ENCODE data around the gene GTPBP6. TPM values are rescaled to one million over a fixed set of nuclear protein-coding genes. Genes with fewer than 3 reads are reported as not detected.

The GTPBP6 gene
- total RNA-seq, 4 donors from 2014 or later, result 35.3 to 53.5 (median 46.3) TPM

- Histone ChIP-seq H3K27ac (no peak overlapping the region), H3K4me1 (no peaks in the 10 kb centered on the region), H3K27me3 (no peaks in the 10 kb centered on the region), H3K36me3 (peaks cover 0 to 45% of the 10 kb centered on the region in 2 donors), H3K4me3 (no peak overlapping the region), H3K9me3 (peaks cover 0 to 32% (median 0%) of the 10 kb centered on the region in 3 donors)
- ATAC-seq, result no peak
- WGBS, 2 donors (ENCODE audit: low coverage in 1 of 2), result 28% methylated on average over 3 to 5 of the region's 48 CpGs
- no peak for TF ChIP-seq EP300 (IDR thresholded peaks at IDR 0.05)
- TF ChIP-seq POLR2A (IDR thresholded peaks at IDR 0.05), result no peak
- no peak for TF ChIP-seq CTCF (IDR thresholded peaks at IDR 0.05)
- TF ChIP-seq POLR2AphosphoS5 (IDR thresholded peaks at IDR 0.05), result no peak
Measured at GRCh38 chrX:357693-358471, 39.3 kb upstream of the GTPBP6 start.

DNA sequence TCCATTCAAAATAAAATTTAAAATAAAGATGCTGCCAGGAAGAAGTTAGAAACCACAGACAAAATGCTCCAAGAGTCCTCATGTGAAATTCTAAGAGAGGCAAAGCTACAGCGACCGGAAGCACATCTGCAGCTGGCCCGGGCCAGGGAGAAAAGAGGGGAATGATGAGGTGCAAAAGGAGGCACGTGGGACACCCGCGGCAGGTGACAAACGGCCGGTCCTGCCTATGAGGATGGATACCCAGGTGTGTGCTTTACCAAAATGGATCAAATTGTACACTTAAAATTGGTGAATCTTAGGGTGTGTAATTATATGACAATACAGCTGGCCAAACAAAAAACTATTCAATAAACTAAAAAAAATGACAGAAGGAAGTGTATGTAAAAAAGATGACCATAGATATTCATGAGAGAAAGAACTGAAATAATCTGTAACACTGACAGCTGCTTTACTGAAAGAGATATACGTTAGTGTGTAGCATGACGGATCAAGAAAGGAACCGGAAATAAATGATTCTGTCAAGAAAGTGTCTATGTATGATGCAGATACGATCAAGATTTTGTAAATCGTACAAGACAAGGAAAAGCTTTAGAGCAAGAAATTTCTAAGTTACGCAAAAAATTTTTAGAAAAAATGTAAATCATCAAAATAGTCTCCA is 38.6 kb upstream of the GTPBP6 start:
- no peak for TF ChIP-seq CTCF (IDR thresholded peaks at IDR 0.05)
- no peak for TF ChIP-seq POLR2A (IDR thresholded peaks at IDR 0.05)
- TF ChIP-seq EP300 (IDR thresholded peaks at IDR 0.05), result no peak
- TF ChIP-seq POLR2AphosphoS5 (IDR thresholded peaks at IDR 0.05), result no peak
- H3K4me1 ChIP-seq, result no peaks in the 10 kb centered on the region
- H3K9me3 ChIP-seq, result peaks cover 0 to 32% (median 0%) of the 10 kb centered on the region in 3 donors
- H3K36me3 ChIP-seq, result peaks cover 0 to 52% of the 10 kb centered on the region in 2 donors
- WGBS, 2 donors (ENCODE audit: low coverage in 1 of 2), result 81 to 82% methylated on average over 14 of the region's 14 CpGs
- H3K27ac ChIP-seq, result no peak overlapping the region
- H3K4me3 ChIP-seq, result no peak overlapping the region
- ATAC-seq, result no peak
- no peaks in the 10 kb centered on the region for H3K27me3 ChIP-seq

GRCh38 chrX:356385-357034 is 37.9 kb upstream of the GTPBP6 start:
- H3K36me3 ChIP-seq, result peaks cover 0 to 48% of the 10 kb centered on the region in 2 donors
- TF ChIP-seq CTCF (IDR thresholded peaks at IDR 0.05) (no peak), EP300 (IDR thresholded peaks at IDR 0.05) (no peak), POLR2AphosphoS5 (IDR thresholded peaks at IDR 0.05) (no peak), POLR2A (IDR thresholded peaks at IDR 0.05) (no peak)
- no peaks in the 10 kb centered on the region for H3K4me1 ChIP-seq
- no peak for ATAC-seq
- H3K4me3 ChIP-seq, result no peak overlapping the region
- peaks cover 0 to 30% (median 0%) of the 10 kb centered on the region in 3 donors for H3K9me3 ChIP-seq
- no peaks in the 10 kb centered on the region for H3K27me3 ChIP-seq
- no peak overlapping the region for H3K27ac ChIP-seq
- WGBS, 2 donors (ENCODE audit: low coverage in 1 of 2), result 60 to 94% methylated on average over 1 to 10 of the region's 17 CpGs

GRCh38 chrX:355329-356050 is 36.9 kb upstream of the GTPBP6 start:
- 91 to 93% methylated on average over 28 to 31 of the region's 35 CpGs for WGBS, 2 donors (ENCODE audit: low coverage in 1 of 2)
- Histone ChIP-seq H3K27me3 (no peaks in the 10 kb centered on the region), H3K9me3 (peaks cover 0 to 20% (median 0%) of the 10 kb centered on the region in 3 donors), H3K4me3 (no peak overlapping the region), H3K36me3 (peaks cover 0 to 40% of the 10 kb centered on the region in 2 donors), H3K27ac (no peak overlapping the region), H3K4me1 (no peaks in the 10 kb centered on the region)
- no peak for ATAC-seq
- TF ChIP-seq EP300 (IDR thresholded peaks at IDR 0.05), result no peak
- TF ChIP-seq POLR2A (IDR thresholded peaks at IDR 0.05), result no peak
- TF ChIP-seq CTCF (IDR thresholded peaks at IDR 0.05), result no peak
- no peak for TF ChIP-seq POLR2AphosphoS5 (IDR thresholded peaks at IDR 0.05)

Data from gastroesophageal sphincter (tissue), 4 donors.